H1 (cell line): ENCODE data around the gene NETO2. TPM values are rescaled to one million over a fixed set of nuclear protein-coding genes. Genes with fewer than 3 reads are reported as not detected.

ENCODE experiments used
- CTCF ChIA-PET: fragments of 300-600 bp; sonication (Branson Sonifier 250); formaldehyde crosslinking; loops from one replicate; lab custom pipeline; 2021; ENCODE audit not compliant: partially characterized antibody; lab: Charles Lee
- POLR2A ChIA-PET: fragments of 300-600 bp; sonication (Branson Sonifier 250); formaldehyde crosslinking; loops from one replicate; lab custom pipeline; 2021; ENCODE audit warnings: inconsistent platforms; ENCODE audit not compliant: partially characterized antibody; lab: Charles Lee
- DNase-seq, 2 experiments: peaks; one replicate each; pipeline versions ENCODE4 v3.0.0 to v3.0.0-alpha.2; 2010 to 2022; ENCODE audit warnings: low spot score in 2 of 2, low read depth in 1 of 2, mixed read lengths in 1 of 2
- FAIRE-seq: peaks from 2 replicates; lab custom pipeline; 2011; peaks lifted over from hg19 to GRCh38; lab: Jason Lieb, UNC
- H2AFZ ChIP-seq: 2 replicates; pipeline ENCODE4 v1.8.1; 2012; ENCODE audit warnings: low read length, inconsistent platforms
- H2AK5ac ChIP-seq: 2 replicates; pipeline ENCODE4 v1.6.1; 2013; ENCODE audit warnings: low read depth, low read length
- H2BK120ac ChIP-seq: replicated peaks from 2 replicates; pipeline ENCODE3; 2013; ENCODE audit warnings: low read depth, low read length, inconsistent platforms
- H2BK12ac ChIP-seq: 2 replicates; pipeline ENCODE4 v1.6.1; 2013; ENCODE audit warnings: low read depth, low read length
- H2BK15ac ChIP-seq: 2 replicates; pipeline ENCODE4 v1.6.1; 2013; ENCODE audit warnings: low read length
- H2BK20ac ChIP-seq: 2 replicates; pipeline ENCODE4 v1.6.1; 2013; ENCODE audit warnings: low read length
- H2BK5ac ChIP-seq: 2 replicates; pipeline ENCODE4 v1.6.1; 2013; ENCODE audit warnings: low read depth, low read length
- H3K14ac ChIP-seq: 2 replicates; pipeline ENCODE4 v1.6.1; 2013; ENCODE audit warnings: inconsistent platforms; ENCODE audit not compliant: insufficient read length
- H3K18ac ChIP-seq: 2 replicates; pipeline ENCODE4 v1.6.1; 2013; ENCODE audit warnings: low read length; ENCODE audit errors: extremely low read depth
- H3K23ac ChIP-seq: 2 replicates; pipeline ENCODE4 v1.6.1; 2013; ENCODE audit warnings: inconsistent platforms; ENCODE audit not compliant: insufficient read length
- H3K23me2 ChIP-seq: 2 replicates; pipeline ENCODE4 v1.6.1; 2013; ENCODE audit warnings: low read depth, low read length
- H3K27ac ChIP-seq: 2 replicates; pipeline ENCODE4 v1.6.1; 2011; ENCODE audit warnings: low read depth, low read length, inconsistent platforms
- H3K27me3 ChIP-seq, 4 experiments: replicated peaks in 1 of 4; 1 replicate in 1 of 4; 2 replicates in 3 of 4; pipeline versions ENCODE4 v1.6.1 to v1.8.1; 2011 to 2013; ENCODE audit warnings: low read length in 3 of 4, mild to moderate bottlenecking in 3 of 4, inconsistent platforms in 2 of 4, mixed read lengths in 2 of 4, moderate library complexity in 1 of 4; ENCODE audit not compliant: control insufficient read depth in 3 of 4, insufficient read depth in 3 of 4; ENCODE audit errors: extremely low read depth in 1 of 4
- H3K36me3 ChIP-seq, 4 experiments: 2 replicates each; pipeline versions ENCODE4 v1.6.1 to v1.8.1; 2011 to 2013; ENCODE audit warnings: mild to moderate bottlenecking in 4 of 4, low read length in 3 of 4, moderate library complexity in 2 of 4, control low read depth in 1 of 4, inconsistent platforms in 1 of 4; ENCODE audit not compliant: insufficient read depth in 4 of 4, control insufficient read depth in 2 of 4
- H3K4ac ChIP-seq: replicated peaks from 2 replicates; pipeline ENCODE3; 2013; ENCODE audit warnings: low read length, low read depth, mixed read lengths, inconsistent platforms; ENCODE audit not compliant: insufficient read length
- H3K4me1 ChIP-seq, 4 experiments: replicated peaks in 1 of 4; 1 replicate in 1 of 4; 2 replicates in 3 of 4; pipeline versions ENCODE4 v1.6.1 to v1.8.1; 2011 to 2013; ENCODE audit warnings: low read length in 3 of 4, inconsistent platforms in 2 of 4, mixed read lengths in 1 of 4; ENCODE audit not compliant: insufficient read depth in 4 of 4, control insufficient read depth in 3 of 4
- H3K4me2 ChIP-seq, 2 experiments: 2 replicates each; pipeline versions ENCODE4 v1.6.1 to v1.8.1; 2011 to 2013; ENCODE audit warnings: low read depth in 2 of 2, low read length in 2 of 2, control low read depth in 1 of 2, inconsistent platforms in 1 of 2, mild to moderate bottlenecking in 1 of 2; ENCODE audit not compliant: insufficient read depth in 1 of 2
- H3K4me3 ChIP-seq, 4 experiments: fragments of 200-600, 300-600 bp in 1 of 4; sonication (generic), shearing (Covaris generic), sonication (Bioruptor Twin) in 1 of 4; 2 replicates each; pipeline versions ENCODE4 v1.5.1 to v1.8.1; 2011 to 2016; ENCODE audit warnings: low read length in 4 of 4, low read depth in 3 of 4, control low read depth in 2 of 4, inconsistent platforms in 2 of 4, mild to moderate bottlenecking in 2 of 4, mixed read lengths in 1 of 4, moderate library complexity in 1 of 4; ENCODE audit not compliant: insufficient read depth in 2 of 4; ENCODE audit errors: extremely low read depth in 1 of 4
- H3K56ac ChIP-seq: replicated peaks from 2 replicates; pipeline ENCODE3; 2013; ENCODE audit warnings: low read depth, mild to moderate bottlenecking, mixed read lengths, low read length, inconsistent platforms; ENCODE audit not compliant: insufficient read length
- H3K79me1 ChIP-seq: 2 replicates; pipeline ENCODE4 v1.6.1; 2013; ENCODE audit warnings: low read depth, low read length, control low read depth
- H3K79me2 ChIP-seq, 2 experiments: 2 replicates each; pipeline versions ENCODE4 v1.6.1 to v1.8.1; 2012 to 2013; ENCODE audit warnings: low read length in 2 of 2, mild to moderate bottlenecking in 2 of 2, inconsistent platforms in 1 of 2; ENCODE audit not compliant: insufficient read depth in 2 of 2, control insufficient read depth in 1 of 2
- H3K9ac ChIP-seq, 4 experiments: replicated peaks in 1 of 4; 1 replicate in 1 of 4; 2 replicates in 3 of 4; pipeline versions ENCODE4 v1.6.1 to v1.8.1; 2011 to 2013; ENCODE audit warnings: low read depth in 3 of 4, low read length in 3 of 4, control low read depth in 2 of 4, mild to moderate bottlenecking in 2 of 4, moderate library complexity in 2 of 4, inconsistent platforms in 1 of 4; ENCODE audit errors: extremely low read depth in 1 of 4
- H3K9me3 ChIP-seq, 2 experiments: 2 replicates each; pipeline versions ENCODE4 v1.6.1 to v1.8.1; 2012 to 2013; ENCODE audit warnings: mild to moderate bottlenecking in 2 of 2, moderate library complexity in 2 of 2, control low read depth in 1 of 2, inconsistent platforms in 1 of 2, low read depth in 1 of 2, low read length in 1 of 2, mixed read lengths in 1 of 2; ENCODE audit not compliant: insufficient read depth in 2 of 2
- H4K20me1 ChIP-seq, 2 experiments: replicated peaks in 1 of 2; 2 replicates each; pipeline versions ENCODE3 to v1.8.1; 2011 to 2013; ENCODE audit warnings: inconsistent platforms in 2 of 2, low read length in 2 of 2, mild to moderate bottlenecking in 1 of 2; ENCODE audit not compliant: insufficient read depth in 2 of 2, control insufficient read depth in 1 of 2
- H4K5ac ChIP-seq: 2 replicates; pipeline ENCODE4 v1.6.1; 2013; ENCODE audit warnings: low read length, low read depth, mixed read lengths, inconsistent platforms; ENCODE audit not compliant: insufficient read length
- H4K8ac ChIP-seq: 2 replicates; pipeline ENCODE4 v1.8.0; 2013; ENCODE audit warnings: mild to moderate bottlenecking, moderate library complexity, low read length, inconsistent platforms; ENCODE audit not compliant: insufficient read depth; ENCODE audit errors: extremely low read depth
- H4K91ac ChIP-seq: replicated peaks from 2 replicates; pipeline ENCODE3; 2013; ENCODE audit warnings: low read length, mixed read lengths, inconsistent platforms; ENCODE audit not compliant: insufficient read length
- ATF3 ChIP-seq: IDR thresholded peaks from 2 replicates; pipeline ENCODE4 v1.6.1; 2011; ENCODE audit warnings: low read depth, mild to moderate bottlenecking, low read length; ENCODE audit not compliant: insufficient read depth
- BCL11A ChIP-seq, 2 experiments: IDR thresholded peaks; one replicate each; pipeline ENCODE4 v1.6.1; 2011; ENCODE audit warnings: low read depth in 2 of 2, low read length in 2 of 2, mild to moderate bottlenecking in 2 of 2
- WGBS, 2 experiments: shearing (Covaris generic) in 1 of 2; methylation state at CpG; one replicate each; pipeline versions ENCODE4 v1.1.6 to v1.1.7; 2013 to 2015; ENCODE audit warnings: low lambda C conversion rate in 2 of 2, mixed read lengths in 2 of 2, inconsistent platforms in 1 of 2, low coverage in 1 of 2, missing lambda C conversion rate in 1 of 2; ENCODE audit not compliant: insufficient replicate concordance in 2 of 2, insufficient coverage in 1 of 2, insufficient read length in 1 of 2; ENCODE audit errors: extremely low coverage in 1 of 2, missing lambda C conversion rate in 1 of 2; 5-methylcytosine and 5-hydroxymethylcytosine counted together
- polyA plus RNA-seq, 7 experiments: library from polyadenylated mRNA; depleted of rRNA in 3 of 7; stranded (reverse) in 5 of 7; unstranded in 2 of 7; fragments of >200 nt in 5 of 7; fragments of 200-250 nt in 2 of 7; gene quantifications; 1 replicate in 5 of 7; 2 replicates in 1 of 7; 4 replicates in 1 of 7; pipeline versions ENCODE4 v1.2.1 to v1.2.3, GENCODE V29; 2011 to 2013; ENCODE audit warnings: missing spikeins in 2 of 7, mixed read lengths in 2 of 7
- total RNA-seq: library from RNA; stranded (reverse); fragmentation: NEBNext Ultra II Directional; extraction: Animal tissue kit (Norgen Biotek cat#: 25700); gene quantifications from 2 replicates; pipeline ENCODE4 v1.2.1, GENCODE V29; 2021

Gene NETO2
- total and polyA plus RNA-seq, 2 of the 8 experiments (the other 6 are each of a cell fraction or from before 2014, with no cell fraction given) = 9.4 to 12.5 TPM

GRCh38 chr16:47047524-47048203 lies 96.1 kb downstream of the NETO2 start:
- no peaks in the 10 kb centered on the region for H3K36me3 ChIP-seq
- no peak overlapping the region for H3K9ac ChIP-seq
- no peak overlapping the region for H2BK120ac ChIP-seq
- H4K8ac ChIP-seq = no peak overlapping the region
- no peak overlapping the region for H3K4ac ChIP-seq
- ChIA-PET POLR2A (no interaction called here), CTCF (interaction anchor here (0.9 to 2.7 kb wide), 6 partner anchors 9 to 68 kb away, joined by 3 to 15 read pairs (median 5); no protein-coding TSS in a partner anchor)
- no peak overlapping the region for H3K27ac ChIP-seq
- H2BK5ac ChIP-seq = no peak overlapping the region
- H2BK12ac ChIP-seq = no peak overlapping the region
- H3K18ac ChIP-seq = no peak overlapping the region
- no peaks in the 10 kb centered on the region for H3K27me3 ChIP-seq
- TF ChIP-seq BCL11A (IDR thresholded peaks at IDR 0.05; ENCODE audit: low read depth in 2 of 2, low read length in 2 of 2) (no peak), ATF3 (no peak)
- TF ChIP-seq, all 59 proteins: peak for 0
- H3K79me2 ChIP-seq = no peaks in the 10 kb centered on the region
- H3K14ac ChIP-seq = no peak overlapping the region
- H3K4me2 ChIP-seq = no peak overlapping the region
- no peak overlapping the region for H2BK20ac ChIP-seq
- H4K91ac ChIP-seq = no peak overlapping the region
- no peak overlapping the region for H3K4me3 ChIP-seq
- H3K23ac ChIP-seq = no peak overlapping the region
- H3K56ac ChIP-seq = no peak overlapping the region
- H4K5ac ChIP-seq = no peak overlapping the region
- no peaks in the 10 kb centered on the region for H3K79me1 ChIP-seq
- no peak for DNase-seq
- H3K4me1 ChIP-seq = peaks cover 0 to 2% (median 0%) of the 10 kb centered on the region in 4 experiments; a peak in 2 of 7 replicates
- FAIRE-seq = no peak
- H2BK15ac ChIP-seq = no peak overlapping the region
- H2AK5ac ChIP-seq = no peak overlapping the region
- no peaks in the 10 kb centered on the region for H4K20me1 ChIP-seq
- 84% methylated on average over 5 of the region's 5 CpGs; no CpG with 5 or more reads in 1 of the 2 experiments for WGBS, 2 experiments
- peak overlapping the region; percentile 17; the same call in 1 of the 2 replicates for H2AFZ ChIP-seq
- H3K23me2 ChIP-seq = no peaks in the 10 kb centered on the region
- no peaks in the 10 kb centered on the region for H3K9me3 ChIP-seq
